SH-SY5Y (cell line): ENCODE data around the gene CLMN.

ENCODE experiments used
- GATA2 ChIP-seq: IDR thresholded peaks from 2 replicates; pipeline ENCODE4 v1.6.1; 2011; ENCODE audit warnings: mild to moderate bottlenecking, low read depth, low read length
- GATA3 ChIP-seq: IDR thresholded peaks from 2 replicates; pipeline ENCODE4 v1.6.1; 2011; ENCODE audit warnings: low read depth, mild to moderate bottlenecking, low read length, moderate library complexity

GRCh38 chr14:95265106-95266094 is 54.3 kb downstream of the CLMN start:
- TF ChIP-seq GATA2, result no peak
- TF ChIP-seq GATA3, result no peak
